ENCODE results near the gene PFKFB2.
"Not testable (repeated sequence)": the region's sequence is repeated elsewhere in the genome, so short reads cannot be mapped to it uniquely, and the experiment has no call there.

The PFKFB2 gene

DNA sequence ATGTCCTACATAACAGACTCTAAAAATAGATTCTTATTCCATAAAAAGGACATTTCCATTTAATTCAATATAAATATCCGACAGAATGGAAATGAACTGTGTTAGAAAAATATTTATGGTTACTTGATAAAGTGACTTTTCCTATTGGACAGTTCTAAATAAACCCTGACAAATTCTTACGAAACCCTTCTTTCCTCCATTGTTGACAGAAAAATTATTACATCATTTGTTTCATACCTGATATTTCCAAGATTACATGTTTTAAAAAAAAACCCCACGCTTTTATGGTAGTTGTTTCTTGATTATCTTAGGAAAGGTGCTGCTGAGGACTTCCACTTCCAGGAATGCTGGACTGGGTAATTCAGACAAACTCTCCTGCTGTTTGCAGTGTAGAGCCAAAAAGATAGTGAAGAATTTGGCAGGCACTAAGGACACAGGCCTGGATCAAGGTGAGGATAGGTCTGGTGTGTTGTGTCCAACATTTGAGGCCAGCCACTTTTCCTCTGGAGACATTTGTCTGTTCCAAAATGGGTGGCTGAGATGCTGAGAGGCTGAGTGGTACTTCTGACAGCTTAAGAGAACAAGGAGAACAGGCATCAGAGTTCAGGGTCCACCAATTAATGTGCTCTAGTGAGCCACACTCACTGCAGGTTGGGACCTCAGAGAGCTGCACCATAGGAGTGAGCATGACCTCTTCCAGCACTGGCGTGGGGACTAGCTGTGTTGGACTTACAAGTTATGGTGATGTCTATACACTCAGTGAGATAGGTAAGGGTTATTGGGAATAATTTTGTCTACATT lies 13.5 kb upstream of the PFKFB2 start:
- DNase-seq (ENCODE audit: low read depth) = no peak

DNA sequence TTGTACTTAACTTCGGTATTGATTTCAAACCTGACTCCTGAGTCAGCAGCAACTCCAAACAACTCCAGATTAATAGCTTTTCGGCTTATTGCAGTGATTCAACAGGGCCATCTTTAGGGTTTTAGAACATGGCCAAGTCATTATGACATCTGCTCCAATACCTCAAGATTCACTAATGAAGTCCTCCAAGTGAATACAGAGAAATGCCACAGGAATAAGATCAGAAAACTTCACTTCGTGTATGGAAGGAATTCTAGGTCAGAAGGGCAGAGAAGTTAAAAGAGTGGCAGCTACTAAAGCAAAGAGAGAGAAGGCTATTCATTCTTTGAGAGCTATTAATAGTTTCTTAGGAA lies 12.9 kb upstream of the PFKFB2 start:
- no peak for DNase-seq (ENCODE audit: low read depth)

DNA sequence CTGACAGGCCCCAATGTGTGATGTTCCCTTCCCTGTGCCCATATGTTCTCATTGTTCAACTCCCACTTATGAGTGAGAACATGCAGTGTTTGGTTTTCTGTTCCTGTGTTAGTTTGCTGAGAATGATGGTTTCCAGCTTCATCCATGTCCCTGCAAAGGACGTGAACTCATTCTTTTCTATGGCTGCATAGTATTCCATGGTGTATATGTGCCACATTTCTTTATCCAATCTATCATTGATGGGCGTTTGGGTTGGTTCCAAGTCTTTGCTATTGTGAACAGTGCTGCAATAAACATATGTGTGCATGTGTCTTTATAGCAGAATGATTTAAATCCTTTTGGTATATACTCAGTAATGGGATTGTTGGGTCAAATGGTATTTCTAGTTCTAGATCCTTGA lies 11.7 kb upstream of the PFKFB2 start:
- not testable (repeated sequence) for DNase-seq (ENCODE audit: low read depth)

DNA sequence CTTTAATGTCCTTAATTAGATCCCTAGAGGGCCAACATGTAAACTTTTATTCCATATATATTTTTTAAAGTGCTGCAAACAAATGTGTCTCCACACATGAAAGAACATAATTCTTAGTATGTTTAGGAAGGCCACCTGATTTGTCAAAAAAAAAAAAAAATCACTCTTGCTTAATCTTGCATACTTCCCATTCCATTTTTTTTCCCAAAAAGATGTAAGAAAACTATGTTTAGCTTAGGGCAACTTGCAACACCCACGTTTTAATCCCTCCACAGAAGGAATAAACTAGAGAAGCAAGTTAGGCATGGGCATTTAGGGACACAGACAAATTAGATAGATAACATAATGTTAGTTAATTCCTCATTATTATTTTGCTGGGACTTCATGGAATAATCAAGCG lies 7.6 kb upstream of the PFKFB2 start:
- DNase-seq (ENCODE audit: low read depth) = no peak

DNA sequence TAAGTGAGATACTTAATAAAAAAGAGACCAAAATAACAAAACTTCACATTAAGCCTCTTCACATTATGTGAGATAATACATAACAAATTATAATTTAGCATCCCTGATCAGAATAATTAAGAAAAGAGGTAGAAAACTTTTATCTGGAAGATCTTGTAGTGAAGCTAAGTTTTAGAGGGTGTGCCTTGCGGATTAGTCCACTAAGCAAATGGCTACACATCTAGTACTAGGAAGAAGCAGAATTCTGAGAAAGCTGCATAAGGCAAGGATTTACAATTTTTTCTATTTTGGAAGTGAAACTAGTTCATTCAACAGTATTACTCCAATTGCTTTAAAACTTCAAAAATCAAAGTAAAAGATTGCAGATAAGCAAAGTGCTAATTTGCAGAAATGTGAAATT lies 5.6 kb upstream of the PFKFB2 start:
- no peak for DNase-seq (ENCODE audit: low read depth)

DNA sequence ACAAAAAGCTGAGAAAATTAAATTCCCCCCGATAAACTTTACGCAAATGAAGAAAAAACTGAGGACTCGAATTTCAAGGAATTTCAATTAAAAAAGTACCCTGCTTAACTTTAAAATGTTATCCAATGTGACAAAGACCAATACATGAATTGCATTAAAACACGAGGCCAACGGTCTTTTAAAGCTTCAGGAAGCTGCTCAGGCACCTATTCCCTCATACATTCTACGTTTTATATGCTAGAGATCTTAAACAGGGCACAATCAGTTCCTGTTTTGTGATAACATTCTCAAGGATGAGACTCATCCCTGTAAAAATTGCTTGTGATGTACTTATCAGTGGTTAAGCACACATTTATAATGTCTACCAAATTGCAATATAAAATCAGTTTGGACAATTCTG lies 5.0 kb upstream of the PFKFB2 start:
- no peak for DNase-seq (ENCODE audit: low read depth)

DNA sequence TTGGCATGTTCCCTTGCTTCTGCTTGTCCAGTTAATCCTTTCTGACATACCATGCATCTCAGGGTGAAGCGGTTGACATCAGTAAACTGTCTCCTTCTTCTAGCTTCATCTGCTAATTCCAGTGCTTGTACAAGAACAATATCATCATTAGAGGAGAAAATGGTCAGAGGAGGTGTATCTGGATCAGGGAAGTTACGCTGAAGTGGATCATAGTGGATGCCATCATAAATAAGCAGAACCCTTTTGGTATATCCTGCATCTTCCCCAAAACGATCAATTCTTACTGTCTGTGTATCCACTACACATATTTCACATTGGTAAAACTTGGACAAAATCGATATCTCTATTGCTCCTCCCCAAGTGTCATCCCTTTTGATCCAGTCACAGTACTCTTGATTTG lies 4.0 kb upstream of the PFKFB2 start:
- DNase-seq (ENCODE audit: low read depth) = no peak

DNA sequence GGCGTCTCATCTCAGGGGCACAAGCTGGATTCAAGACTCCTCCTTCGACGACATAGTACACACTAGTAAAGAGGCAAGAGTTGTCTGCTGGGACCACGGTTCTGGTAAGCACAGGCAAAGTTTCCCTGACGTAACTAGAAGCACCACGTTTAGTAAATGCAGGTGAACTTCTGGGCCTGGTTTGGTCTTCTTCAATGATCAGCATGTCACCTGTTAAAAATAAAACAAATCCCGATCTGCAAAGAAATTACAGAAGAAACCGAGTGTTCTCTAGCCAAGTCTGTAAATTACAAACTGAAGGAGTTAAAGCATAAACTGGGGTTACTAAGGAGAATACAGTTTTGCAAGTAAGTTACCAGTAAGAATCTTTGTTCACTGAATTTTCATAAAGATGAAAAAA lies 3.6 kb upstream of the PFKFB2 start:
- DNase-seq (ENCODE audit: low read depth) = no peak

DNA sequence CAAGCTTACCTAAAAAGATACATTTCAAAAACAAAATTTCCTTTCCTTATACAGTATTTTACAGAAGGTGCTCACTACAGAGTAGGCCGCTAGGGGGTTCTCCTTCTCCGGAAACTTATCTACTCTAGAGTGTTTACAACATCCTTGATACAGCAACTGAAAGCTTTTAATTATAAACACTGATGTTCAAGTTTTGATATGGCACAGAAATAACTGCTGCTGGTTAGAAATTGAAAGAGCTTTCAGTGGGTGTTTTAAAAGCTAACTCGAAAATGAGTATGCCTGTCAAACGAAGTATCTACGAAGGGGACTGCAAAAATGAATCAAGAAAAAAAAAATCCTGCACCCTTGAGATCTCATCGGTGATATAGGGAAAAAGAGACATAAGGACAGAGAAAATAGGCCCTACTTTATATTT lies 3.1 kb upstream of the PFKFB2 start:
- DNase-seq (ENCODE audit: low read depth) = no peak

DNA sequence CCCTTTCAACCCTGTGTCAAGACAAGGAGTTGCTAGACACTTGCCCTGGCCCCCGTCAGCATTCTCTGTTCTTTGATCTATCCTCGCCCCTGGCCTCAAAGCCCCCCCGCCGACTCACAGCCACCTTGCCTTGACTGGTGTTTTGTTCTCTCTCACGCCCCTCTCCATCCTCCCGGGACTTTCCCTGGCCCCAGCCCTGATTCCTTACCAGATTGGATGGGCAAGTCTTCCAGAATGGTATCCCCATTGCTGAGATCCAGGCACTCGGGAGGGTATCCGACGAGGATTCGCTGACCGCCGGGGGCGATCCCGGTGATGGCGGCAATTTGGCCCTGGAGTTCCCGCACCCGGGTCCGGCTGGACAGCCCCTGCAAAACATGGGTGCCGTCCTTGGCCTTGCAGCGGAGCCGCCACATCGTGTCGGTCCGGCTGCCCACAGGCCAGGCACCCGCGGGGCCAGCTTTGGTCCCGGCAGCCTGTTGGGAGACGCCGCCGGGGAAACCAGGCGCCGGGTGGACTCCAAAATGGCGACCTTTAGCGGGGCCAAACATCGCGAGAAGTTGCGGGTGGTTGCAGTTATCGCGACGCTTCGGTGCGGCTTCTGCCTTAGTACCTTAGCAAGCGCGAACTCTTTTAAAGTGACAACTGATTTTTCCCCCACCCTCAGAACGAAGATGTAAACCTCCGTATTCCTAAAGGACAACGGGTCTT lies 2.4 kb upstream of the PFKFB2 start:
- peak; percentile 70 for DNase-seq (ENCODE audit: low read depth)

DNA sequence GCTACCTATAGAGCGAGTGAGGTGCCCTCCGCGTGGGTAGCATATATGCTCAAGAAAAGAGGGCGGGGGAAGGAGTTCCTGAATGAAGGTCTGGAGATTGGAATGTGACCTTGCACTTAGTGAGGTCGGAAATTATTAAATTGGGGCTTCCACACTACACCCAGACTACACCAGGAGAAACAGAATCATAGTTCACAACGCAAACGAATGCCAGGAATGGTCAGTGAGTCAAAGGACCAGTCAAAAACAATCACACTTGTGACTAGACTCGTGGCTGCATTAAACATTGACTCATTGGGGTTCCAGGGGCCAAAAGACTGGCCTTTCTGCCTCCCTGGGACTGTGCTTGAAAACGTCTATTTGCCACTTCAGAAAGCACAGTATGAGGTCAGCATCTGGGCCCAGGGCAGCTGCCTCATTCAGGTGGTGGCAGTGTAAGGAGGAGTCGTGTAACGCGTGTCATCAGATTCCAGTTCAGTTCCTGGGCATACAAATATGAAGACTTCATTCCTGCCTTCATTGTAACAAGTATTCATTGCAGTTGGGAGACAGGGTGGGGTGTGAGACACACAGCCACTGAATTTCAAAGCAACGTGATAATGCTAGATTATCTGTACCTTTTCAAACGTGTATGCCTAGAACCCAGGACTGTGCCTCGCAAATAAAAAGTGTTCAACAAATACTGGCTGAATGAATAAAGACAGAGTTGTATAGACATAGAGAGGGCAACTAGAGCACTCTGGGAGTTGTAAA lies 1.7 kb upstream of the PFKFB2 start, which contains the start of gene YOD1:
YOD1 (minus strand) TSS at position 18 of the 753 bp plus-strand sequence. CDS start 178 bp downstream, outside the sequence.
- peak; percentile 23 for DNase-seq (ENCODE audit: low read depth)

DNA sequence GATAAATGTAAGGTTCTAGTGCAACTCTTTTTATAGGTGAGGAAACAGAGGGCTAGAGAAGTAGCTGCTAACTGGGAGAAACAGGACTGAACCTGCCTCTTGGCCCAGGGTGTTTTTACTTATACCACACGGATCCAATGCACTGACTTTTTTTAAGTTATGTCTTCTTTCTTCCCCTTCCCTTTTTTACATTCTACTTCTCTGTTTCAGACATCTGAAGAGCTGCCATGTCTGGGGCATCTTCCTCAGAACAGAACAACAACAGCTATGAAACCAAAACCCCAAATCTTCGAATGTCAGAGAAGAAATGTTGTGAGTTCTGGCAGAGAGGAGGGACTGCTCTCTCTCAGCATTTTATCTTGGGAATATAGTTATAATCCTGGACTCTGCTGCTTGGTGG lies 1.4 kb downstream of the PFKFB2 start:
- no peak for DNase-seq (ENCODE audit: low read depth)

DNA sequence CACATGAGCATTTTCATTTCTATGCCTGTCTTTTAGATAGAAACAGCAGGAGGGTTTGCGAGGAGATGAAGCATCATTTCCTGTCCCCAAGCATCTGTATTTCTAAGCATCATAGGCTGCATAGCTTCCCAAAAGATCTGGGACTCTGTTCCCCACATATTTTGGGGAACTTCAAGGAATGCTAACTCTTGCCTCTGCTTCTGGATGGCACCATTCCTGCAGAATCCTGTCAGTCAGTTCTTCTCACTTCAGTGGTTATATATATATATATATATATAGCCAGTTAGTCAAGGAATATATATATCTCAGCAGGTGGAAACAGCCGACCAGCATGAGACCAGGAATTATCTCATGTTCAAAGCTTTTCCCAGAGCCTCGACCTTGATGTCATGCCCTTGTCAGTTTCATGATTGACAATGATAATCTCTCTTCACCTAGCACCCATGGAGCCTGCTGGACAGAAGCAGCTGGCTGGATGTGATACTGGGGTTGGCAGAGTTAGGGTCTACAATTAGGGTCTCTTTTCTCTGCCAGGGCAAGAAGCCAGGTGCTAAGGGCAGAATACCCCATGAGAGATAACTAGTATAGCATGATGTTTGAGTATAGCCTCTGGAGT lies 2.4 kb downstream of the PFKFB2 start:
- no peak for DNase-seq (ENCODE audit: low read depth)

DNA sequence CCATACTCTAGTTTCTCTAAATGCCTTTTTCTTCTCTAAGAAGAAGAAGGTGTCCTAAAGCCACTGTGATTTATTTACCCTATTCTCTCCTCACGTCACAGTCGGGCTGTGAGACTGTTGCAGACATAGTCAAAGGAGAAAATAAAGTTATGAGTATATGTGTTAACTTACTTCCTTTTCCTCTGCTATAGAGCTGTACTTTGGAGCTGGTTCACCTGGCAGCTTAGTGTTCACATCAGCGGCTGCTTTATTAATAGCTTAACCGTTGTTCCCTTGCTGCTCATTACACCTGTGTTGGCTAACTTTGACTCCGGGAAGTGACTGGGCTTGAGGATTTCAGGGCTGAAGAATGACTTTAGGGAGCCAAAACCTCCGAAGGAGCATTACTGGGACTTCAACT lies 3.6 kb downstream of the PFKFB2 start:
- no peak for DNase-seq (ENCODE audit: low read depth)

DNA sequence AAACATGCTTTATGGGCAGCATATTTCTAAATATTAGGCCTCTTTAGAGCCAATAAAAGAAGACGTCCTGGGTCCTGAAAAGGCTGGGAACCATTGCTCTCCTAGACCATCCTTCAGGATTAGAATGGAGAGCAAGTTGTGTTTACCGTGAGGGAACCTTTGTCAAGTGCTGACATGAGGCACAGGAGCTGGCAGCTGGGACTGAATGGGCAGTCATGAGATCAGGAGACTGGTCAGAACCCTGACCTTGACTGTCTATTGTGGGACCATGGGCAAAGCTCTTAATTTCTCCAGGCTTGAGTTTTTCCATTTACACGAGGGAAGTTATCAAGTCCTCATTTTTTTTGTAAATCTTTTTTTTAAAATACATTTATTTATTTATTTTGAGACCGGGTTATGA lies 5.2 kb downstream of the PFKFB2 start:
- no peak for DNase-seq (ENCODE audit: low read depth)

DNA sequence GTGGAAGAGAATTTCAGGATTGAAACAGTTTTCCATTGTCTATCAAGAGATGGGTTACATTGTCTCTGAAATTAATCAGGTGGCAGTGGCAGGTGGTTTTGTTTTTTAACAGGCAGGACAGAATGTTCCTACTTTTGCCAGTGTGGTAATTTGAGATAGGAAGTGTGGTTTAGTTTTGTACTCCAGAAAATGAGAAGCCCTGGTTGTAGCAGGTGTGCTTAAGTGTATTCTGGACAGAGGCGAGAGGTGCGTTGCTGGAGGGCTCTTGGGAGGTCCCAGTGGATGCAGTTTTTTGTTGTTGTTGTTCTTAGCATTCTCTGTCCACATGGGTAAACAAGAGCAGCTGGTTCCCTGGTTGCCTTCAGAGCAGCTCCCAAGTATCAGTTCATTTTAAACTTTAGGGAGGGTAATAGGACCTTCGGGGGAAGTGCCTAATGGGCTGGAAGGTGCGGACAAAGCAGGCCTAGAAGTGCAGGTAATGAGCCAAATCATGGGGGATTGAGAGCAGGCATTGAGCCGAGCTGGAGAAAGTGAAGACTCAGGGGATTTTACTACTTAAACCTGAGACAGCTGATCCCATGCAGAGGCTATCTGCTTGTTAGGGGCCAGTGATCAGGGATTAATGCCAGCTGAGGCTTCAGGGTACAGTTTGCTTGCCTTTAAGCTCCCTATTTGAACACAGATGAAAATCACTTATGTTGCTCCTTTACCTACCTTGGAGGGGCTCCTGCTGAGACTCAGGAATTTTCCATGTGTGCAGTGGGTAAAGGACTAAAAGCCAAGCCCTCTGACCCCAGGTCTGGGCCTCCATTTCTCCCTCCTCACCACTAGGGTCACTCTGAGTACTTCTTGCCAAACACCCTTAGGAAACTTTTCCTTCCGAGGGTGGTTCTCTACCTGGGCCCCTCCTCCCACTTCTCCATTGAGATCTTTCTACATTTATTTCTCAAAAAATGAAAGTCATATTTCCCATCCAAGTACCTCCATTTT lies 6.1 kb downstream of the PFKFB2 start:
- no peak for DNase-seq (ENCODE audit: low read depth)

DNA sequence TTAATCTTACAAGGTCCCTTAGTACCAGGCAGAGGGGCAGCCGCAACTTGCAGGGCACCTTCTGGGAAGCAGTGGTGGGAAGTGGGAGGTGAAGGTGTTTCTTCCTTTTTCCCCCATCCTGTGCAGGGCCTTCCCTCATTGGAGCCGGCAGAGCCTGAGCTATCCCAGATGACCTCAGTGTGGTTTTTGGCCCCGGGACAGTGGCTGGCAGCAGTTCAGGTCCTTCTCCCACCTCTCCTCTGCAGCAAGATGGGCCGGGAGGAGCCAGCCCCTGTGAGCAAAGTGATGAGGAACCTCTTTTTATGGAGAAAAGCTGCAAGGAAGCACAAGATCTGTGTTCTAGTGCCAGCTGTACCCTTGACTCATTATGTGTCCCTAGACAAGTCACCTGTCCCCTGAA lies 6.8 kb downstream of the PFKFB2 start:
- no peak for DNase-seq (ENCODE audit: low read depth)

DNA sequence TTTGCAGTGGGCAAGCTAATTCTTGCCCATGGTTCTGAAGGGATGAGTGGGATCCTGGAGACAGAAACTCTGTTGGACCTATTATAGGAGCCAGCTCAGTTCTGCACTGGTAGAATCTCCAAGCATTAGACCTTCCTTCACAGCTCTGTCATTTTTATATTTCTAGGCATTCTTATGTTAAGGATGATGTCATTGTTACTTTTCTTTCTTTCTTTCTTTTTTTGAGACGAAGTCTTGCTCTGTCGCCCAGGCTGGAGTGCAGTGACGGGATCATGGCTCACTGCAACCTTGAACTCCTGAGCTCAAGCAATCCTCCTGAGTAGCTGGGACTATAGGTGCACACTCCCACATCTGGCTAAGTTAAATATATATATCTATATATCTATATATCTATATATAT lies 7.5 kb downstream of the PFKFB2 start:
- no peak for DNase-seq (ENCODE audit: low read depth)

DNA sequence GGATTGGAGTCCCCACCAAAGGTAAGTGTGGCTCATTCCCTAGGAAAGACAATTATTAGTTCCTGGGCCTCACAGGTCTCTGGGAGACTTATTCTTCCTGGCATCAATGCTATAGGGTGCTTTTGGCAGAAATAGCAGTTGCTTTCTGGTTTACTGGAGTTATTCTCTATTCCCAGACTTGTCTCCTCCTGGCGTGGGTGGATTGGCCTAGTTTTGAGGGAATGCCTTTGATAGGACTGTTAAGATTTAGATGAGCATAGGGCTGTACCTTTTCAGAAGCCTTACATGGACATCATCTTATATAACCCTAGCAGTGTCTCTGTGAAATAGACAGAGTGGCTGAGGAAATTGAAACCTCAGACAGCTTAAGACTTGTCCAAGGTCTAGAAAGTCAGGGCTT lies 9.0 kb downstream of the PFKFB2 start:
- no peak for DNase-seq (ENCODE audit: low read depth)

DNA sequence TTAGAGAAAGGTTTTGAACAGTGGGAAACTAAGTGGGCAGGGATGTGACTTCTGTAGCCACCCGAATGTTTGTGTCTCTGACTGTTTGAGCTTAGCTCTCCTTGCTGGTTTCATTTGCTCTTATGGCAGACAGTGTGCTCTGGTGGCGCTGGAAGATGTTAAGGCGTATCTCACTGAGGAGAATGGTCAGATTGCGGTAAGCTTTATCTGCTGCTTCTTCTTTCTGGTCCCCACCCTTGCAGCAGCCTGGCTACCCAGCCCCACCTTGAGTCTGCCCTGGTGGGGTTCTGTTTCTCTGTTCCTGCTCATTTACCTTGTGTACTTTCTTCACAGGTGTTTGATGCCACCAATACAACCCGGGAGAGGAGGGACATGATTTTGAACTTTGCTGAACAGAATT lies 9.9 kb downstream of the PFKFB2 start:
- DNase-seq (ENCODE audit: low read depth) = no peak

DNA sequence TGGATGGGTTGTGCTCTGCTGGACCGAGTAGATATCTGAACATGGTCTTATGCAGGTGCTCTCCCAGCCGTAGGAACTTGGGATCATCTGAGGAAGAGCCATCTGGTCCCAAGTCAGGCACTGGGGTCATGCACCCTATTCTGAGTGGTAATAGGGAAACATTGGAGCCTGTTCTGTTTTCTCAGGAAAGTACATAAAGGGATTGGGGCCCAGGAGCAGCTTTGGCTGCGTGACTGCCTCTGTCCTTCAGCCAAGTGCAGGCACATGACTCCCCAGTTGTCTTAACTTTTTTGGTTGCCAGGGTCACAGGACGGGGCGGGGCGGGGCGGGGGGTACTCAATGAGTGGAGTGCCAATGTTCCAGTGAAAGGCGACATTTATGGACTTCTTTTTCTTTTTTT lies 11.5 kb downstream of the PFKFB2 start:
- DNase-seq (ENCODE audit: low read depth) = no peak

Data from non-pigmented ciliary epithelial cell (primary cell).